GM11168 (cell line): Measurements from ENCODE around the gene PHKG1.
"Not testable (repeated sequence)": the region's sequence is repeated elsewhere in the genome, so short reads cannot be mapped to it uniquely, and the experiment has no call there.

Source experiments
- in situ Hi-C: fragments of 300-500 bp; cut with MboI; formaldehyde crosslinking; loops from one replicate; pipeline ENCODE4 v1.12.0; 2022; ENCODE audit warnings: low sequenced_read_pairs; ENCODE audit not compliant: unreplicated experiment

Gene PHKG1

GRCh38 chr7:56047446-56048116, 45.2 kb downstream of the PHKG1 start:
- in situ Hi-C loops, result not testable (repeated sequence)

GRCh38 chr7:56046721-56047445, 45.9 kb downstream of the PHKG1 start:
- in situ Hi-C loops, result no loop called here

- in situ Hi-C loops, result not testable (repeated sequence)
These were observed 47.0 kb downstream of the PHKG1 start for GRCh38 chr7:56045758-56046157.

GRCh38 chr7:56040730-56041129, 52.0 kb downstream of the PHKG1 start:
- in situ Hi-C loops, result no loop called here

- in situ Hi-C loops, result no loop called here
These were observed 58.9 kb downstream of the PHKG1 start for GRCh38 chr7:56033671-56034432.

GRCh38 chr7:56032578-56032977, 60.2 kb downstream of the PHKG1 start:
- in situ Hi-C loops, result not testable (repeated sequence)

GRCh38 chr7:56031556-56031955, 61.2 kb downstream of the PHKG1 start:
- in situ Hi-C loops, result not testable (repeated sequence)

GRCh38 chr7:56030340-56030739, 62.4 kb downstream of the PHKG1 start:
- in situ Hi-C loops, result no loop called here
